SK-N-SH treated with all-trans-retinoic acid at 6 μM for 48 hours (cell line): ENCODE measurements around the gene IQCM.

Experiments
- ARNTL ChIP-seq: fragments of 450-650 bp; formaldehyde crosslinking; IDR thresholded peaks from 2 replicates; pipeline ENCODE4 v1.5.0; 2020; ENCODE audit warnings: low read depth, mild to moderate bottlenecking, moderate library complexity, borderline replicate concordance
- CSRNP3 ChIP-seq: fragments of 250-450 bp; sonication (Bioruptor Pico); IDR thresholded peaks from 2 replicates; pipeline ENCODE4 v1.5.1; 2021; ENCODE audit warnings: mild to moderate bottlenecking, moderate library complexity
- ISL1 ChIP-seq: fragments of 250-450 bp; sonication (Bioruptor Pico); IDR thresholded peaks from 2 replicates; pipeline ENCODE4 v2.1.2; 2022; ENCODE audit warnings: mild to moderate bottlenecking, moderate library complexity
- ZFP30 ChIP-seq: fragments of 450-650 bp; formaldehyde crosslinking; IDR thresholded peaks from 2 replicates; pipeline ENCODE4 v1.5.0; 2022; ENCODE audit warnings: mild to moderate bottlenecking, moderate library complexity

- TF ChIP-seq ZFP30 (CRISPR knock-in tag) (no peak), ARNTL (CRISPR knock-in tag) (no peak), ISL1 (CRISPR knock-in tag) (no peak), CSRNP3 (CRISPR knock-in tag) (no peak)
These were observed 59.7 kb downstream of the IQCM start for GRCh38 chr4:149755969-149756368.
